ENCODE results near the gene FOXC1. TPM values are rescaled to one million over a fixed set of nuclear protein-coding genes. Genes with fewer than 3 reads are reported as not detected.

FOXC1 gene
- total and polyA plus RNA-seq, 9 of the 15 experiments (the other 6 are each of a cell fraction or from before 2014, with no cell fraction given) = not detected

DNA sequence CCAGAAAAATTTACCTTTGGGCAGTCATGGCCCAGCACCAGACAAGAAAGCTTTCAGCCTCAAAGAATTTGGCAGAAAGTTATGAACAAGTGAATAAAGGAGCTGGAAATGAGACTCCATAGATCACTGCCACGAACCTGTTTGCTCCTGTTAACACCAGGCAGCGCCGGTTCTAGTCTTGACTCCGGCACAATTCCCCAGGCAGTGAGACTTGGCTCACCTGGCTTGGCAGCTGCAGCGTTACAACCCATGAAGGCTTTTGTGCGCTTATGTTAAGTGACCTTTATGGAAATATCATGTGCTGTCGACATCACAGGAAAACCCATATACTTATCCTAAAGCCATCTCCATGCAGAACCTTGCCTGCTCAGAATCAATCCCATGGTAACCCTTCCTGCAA lies 22.2 kb upstream of the FOXC1 start:
- no peak for ATAC-seq
- Histone ChIP-seq H3K4me3 (no peak overlapping the region), H3K36me3 (ENCODE audit: control insufficient read depth, insufficient read depth, low read length) (no peaks in the 10 kb centered on the region), H3K9me3 (replicated peaks; ENCODE audit: control insufficient read depth, insufficient read depth, low read depth, low read length) (no peaks in the 10 kb centered on the region), H2AFZ (ENCODE audit: low read depth, low read length) (no peak overlapping the region), H3K4me2 (ENCODE audit: insufficient read depth, low read length) (no peak overlapping the region), H3K9ac (ENCODE audit: insufficient read depth in 1 of 2, low read depth in 2 of 2, low read length in 2 of 2) (no peak overlapping the region), H4K20me1 (replicated peaks; ENCODE audit: control insufficient read depth, insufficient read depth, low read length) (no peaks in the 10 kb centered on the region), H3K9me1 (ENCODE audit: control insufficient read depth, insufficient read depth, low read length) (no peaks in the 10 kb centered on the region), H3K27ac (ENCODE audit: extremely low read depth, low read depth, low read length) (no peak overlapping the region), H3K27me3 (ENCODE audit: control insufficient read depth in 2 of 2, insufficient read depth in 2 of 2, low read length in 2 of 2) (peaks cover 32 to 59% of the 10 kb centered on the region in 2 experiments), H3K79me2 (ENCODE audit: control insufficient read depth, insufficient read depth, low read length) (no peaks in the 10 kb centered on the region), H3K4me1 (replicated peaks in 1 of 2; ENCODE audit: control insufficient read depth in 2 of 2, insufficient read depth in 2 of 2, low read length in 2 of 2) (no peaks in the 10 kb centered on the region)
- in situ Hi-C loops (cut with MboI) = no loop called here
- no peak for FAIRE-seq
- BruUV-seq (replicated peaks) = no TSS peak
- DNase-seq (ENCODE audit: extremely low read depth in 1 of 4, low spot score in 3 of 4) = no peak
- ChIA-PET POLR2A (no interaction called here), CTCF (ENCODE audit: low intra/inter-chr PET ratio) (no interaction called here)
- no peak for TF ChIP-seq ZNF41 (CRISPR knock-in tag; conservative IDR thresholded peaks at IDR 0.05)
- TF ChIP-seq, protein P1, sequence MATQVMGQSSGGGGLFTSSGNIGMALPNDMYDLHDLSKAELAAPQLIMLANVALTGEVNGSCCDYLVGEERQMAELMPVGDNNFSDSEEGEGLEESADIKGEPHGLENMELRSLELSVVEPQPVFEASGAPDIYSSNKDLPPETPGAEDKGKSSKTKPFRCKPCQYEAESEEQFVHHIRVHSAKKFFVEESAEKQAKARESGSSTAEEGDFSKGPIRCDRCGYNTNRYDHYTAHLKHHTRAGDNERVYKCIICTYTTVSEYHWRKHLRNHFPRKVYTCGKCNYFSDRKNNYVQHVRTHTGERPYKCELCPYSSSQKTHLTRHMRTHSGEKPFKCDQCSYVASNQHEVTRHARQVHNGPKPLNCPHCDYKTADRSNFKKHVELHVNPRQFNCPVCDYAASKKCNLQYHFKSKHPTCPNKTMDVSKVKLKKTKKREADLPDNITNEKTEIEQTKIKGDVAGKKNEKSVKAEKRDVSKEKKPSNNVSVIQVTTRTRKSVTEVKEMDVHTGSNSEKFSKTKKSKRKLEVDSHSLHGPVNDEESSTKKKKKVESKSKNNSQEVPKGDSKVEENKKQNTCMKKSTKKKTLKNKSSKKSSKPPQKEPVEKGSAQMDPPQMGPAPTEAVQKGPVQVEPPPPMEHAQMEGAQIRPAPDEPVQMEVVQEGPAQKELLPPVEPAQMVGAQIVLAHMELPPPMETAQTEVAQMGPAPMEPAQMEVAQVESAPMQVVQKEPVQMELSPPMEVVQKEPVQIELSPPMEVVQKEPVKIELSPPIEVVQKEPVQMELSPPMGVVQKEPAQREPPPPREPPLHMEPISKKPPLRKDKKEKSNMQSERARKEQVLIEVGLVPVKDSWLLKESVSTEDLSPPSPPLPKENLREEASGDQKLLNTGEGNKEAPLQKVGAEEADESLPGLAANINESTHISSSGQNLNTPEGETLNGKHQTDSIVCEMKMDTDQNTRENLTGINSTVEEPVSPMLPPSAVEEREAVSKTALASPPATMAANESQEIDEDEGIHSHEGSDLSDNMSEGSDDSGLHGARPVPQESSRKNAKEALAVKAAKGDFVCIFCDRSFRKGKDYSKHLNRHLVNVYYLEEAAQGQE (IDR thresholded peaks at IDR 0.05; ENCODE audit: borderline replicate concordance) = peak; percentile 13; the same call in 1 of the 2 replicates
- TF ChIP-seq, protein P1 (CRISPR knock-in tag; IDR thresholded peaks at IDR 0.05; ENCODE audit: low read depth) = no peak
- no peak for TF ChIP-seq HNRNPL (IDR thresholded peaks at IDR 0.05; ENCODE audit: low read depth, low read length)
- intact Hi-C loops (cut with micrococcal nuclease) = no loop called here
- 0% methylated on average over 7 of the region's 7 CpGs for WGBS (ENCODE audit: insufficient coverage, low coverage, missing lambda C conversion rate)

Data from K562 (cell line).